Renal cortical epithelial cell (primary cell): ENCODE data around the gene SLC25A11. TPM values are rescaled to one million over a fixed set of nuclear protein-coding genes. Genes with fewer than 3 reads are reported as not detected.
A peak's percentile ranks its signal among the peaks of the same experiment; 100 is the strongest.
"Not testable (repeated sequence)": the region's sequence is repeated elsewhere in the genome, so short reads cannot be mapped to it uniquely, and the experiment has no call there.

ENCODE experiments used
- DNase-seq: peaks from one replicate; pipeline ENCODE4 v3.0.0-alpha.2; 2011; ENCODE audit warnings: low read depth
- total RNA-seq: library from RNA; depleted of rRNA; stranded (reverse); fragments of >200 nt; gene quantifications from 2 replicates; pipeline ENCODE4 v1.2.3, GENCODE V29; 2014

SLC25A11 gene
- total RNA-seq, 1 donor from 2014 or later = 56.2 TPM

DNA sequence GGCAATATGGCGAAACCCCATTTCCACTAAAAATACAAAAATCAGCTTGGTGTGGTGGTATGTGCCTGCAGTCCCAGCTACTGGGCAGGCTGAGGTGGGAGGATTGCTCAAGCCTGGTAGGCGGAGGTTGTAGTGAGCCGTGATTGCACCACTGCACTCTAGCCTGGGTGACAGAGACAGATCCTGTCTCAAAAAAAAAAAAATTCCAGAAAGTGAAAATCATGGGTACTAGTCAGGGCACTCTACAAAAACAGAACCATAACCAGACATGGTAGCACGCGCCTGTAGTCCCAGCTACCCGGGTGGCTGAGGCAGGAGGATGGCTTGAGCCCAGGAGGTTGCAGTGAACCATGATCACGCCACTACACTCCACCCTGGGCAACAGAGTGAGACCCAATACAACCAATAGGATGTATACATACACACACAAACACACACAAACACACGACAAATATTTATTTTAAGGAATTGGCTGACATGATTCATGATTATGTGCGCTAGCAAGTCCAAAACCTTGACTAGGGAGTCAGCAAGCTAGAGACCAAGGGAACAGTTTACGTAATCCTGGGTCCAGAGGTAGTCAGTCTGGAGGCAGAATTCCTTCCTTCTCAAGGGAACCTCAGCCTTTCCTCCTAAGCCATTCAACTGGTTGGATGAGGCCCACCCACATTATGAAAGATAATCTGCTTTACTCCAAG lies 19.3 kb downstream of the SLC25A11 start:
- DNase-seq = peak; percentile 53

GRCh38 chr17:4919511-4920047 lies 20.3 kb downstream of the SLC25A11 start:
- DNase-seq = no peak

DNA sequence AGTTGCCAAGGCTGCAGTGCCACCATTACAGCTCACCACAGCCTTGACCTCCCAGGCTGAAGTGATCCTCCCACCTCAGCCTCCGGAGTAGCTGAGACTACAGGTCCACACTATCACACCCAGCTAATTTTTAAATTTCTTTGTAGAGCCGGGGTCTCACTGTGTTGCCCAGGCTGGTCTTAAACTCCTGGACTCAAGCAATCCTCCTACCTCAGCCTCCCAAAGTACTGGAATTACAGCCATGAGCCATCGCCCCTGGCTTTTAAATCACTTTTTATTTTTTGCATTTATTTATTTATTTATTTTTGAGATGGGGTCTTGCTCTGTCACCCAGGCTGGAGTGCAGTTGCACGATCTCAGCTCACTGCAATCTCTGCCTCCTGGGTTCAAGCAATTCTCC lies 25.3 kb downstream of the SLC25A11 start:
- DNase-seq = not testable (repeated sequence)

DNA sequence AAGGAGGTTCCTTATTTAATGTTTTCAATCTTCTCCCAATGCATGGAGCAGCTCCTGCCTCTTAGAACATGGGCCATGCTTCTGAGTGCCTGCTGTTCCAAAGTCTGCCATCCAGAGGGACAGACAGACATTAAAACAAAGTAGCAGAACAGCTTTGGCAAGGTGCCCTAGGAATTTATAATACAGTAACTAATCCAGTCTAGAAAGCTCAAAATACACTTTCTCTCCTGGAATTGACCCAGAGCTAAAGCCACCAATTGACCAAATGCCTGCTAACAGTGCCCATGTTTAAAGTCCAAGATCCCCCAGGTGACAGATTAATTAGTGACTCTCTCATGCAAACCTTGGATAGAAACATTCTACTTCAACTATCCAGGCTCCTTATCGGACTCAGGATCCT lies 25.9 kb downstream of the SLC25A11 start:
- peak; percentile 48 for DNase-seq

DNA sequence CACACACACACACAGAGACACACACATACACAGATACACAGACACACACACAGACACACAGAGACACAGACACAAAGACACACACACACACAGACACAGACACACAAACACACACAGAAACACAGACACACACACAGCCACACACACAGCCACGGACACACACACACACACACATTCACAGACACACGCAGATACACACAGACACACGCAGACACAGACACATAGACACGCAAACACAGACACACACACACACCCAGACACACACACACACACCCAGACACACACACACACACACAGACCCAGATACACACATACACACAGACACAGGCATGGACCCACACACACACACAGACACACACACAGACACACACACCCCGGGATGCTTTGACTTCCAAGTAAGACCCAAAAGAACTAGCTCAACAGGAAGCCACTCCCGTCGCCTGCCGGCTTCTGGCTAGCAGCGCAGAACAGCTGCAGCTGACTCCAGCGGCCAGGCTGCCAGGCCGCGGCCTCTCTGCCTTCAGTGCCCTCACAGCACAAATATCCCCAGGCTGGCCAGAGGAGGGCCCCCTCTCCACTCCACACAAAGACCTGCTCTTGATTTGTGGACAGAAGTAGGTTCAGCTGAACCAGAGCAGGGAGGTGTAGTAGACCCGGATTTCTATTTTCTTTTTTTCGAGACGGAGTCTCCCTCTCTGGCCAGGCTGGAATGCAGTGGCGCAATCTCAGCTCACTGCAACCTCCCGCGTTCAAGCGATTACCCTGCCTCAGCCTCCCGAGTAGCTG lies 30.9 kb downstream of the SLC25A11 start:
- DNase-seq = peak; percentile 89

- no peak for DNase-seq
Measured at GRCh38 chr17:4908301-4908700, 31.5 kb downstream of the SLC25A11 start.

- DNase-seq = not testable (repeated sequence)
Measured at GRCh38 chr17:4906642-4907041, 33.2 kb downstream of the SLC25A11 start.

- DNase-seq = peak; percentile 81
Measured at GRCh38 chr17:4903051-4903818, 36.6 kb downstream of the SLC25A11 start, which contains the start of gene CHRNE. Gene CHRNE (minus strand): TSS chr17:4903098. CDS start chr17:4903063, 35 bp downstream.

GRCh38 chr17:4902540-4902939 lies 37.3 kb downstream of the SLC25A11 start:
- DNase-seq = no peak

DNA sequence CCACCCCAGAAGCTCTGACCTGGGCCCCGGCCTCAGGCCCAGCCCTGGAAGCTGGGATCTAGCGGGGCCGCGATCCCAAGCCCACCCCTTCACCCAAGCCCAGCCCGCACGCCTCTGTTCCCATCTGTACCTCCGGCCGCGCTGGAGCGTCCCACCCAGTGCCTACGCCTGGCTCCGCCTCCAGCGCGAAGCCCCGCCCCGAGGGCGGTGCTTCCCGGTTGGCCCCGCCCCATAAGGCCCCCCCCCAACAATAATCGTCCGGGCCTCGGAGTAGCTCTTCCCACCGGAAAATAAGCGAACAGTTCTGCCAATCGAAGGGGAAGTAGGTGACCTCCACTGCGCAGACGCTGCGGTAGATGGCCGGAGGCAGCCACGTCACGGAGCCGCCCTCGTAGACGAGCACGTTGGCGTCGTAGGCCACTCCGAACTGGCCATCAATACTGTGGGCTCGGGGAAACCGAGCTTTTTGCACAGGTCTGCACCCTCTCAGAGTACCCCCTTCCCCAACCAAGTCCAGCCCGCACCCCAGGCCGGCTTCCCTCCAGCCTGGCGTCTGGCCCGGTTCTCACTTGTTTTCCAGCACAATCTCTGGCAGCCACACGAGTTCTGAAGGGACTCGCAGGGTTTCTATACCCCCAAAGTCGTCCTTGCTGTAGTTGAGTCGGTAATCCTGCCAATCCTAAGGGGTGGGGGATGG lies 38.0 kb downstream of the SLC25A11 start:
- no peak for DNase-seq

- DNase-seq = no peak
Measured at GRCh38 chr17:4901108-4901647, 38.7 kb downstream of the SLC25A11 start.

- DNase-seq = no peak
Measured at GRCh38 chr17:4900231-4901107, 39.4 kb downstream of the SLC25A11 start.

DNA sequence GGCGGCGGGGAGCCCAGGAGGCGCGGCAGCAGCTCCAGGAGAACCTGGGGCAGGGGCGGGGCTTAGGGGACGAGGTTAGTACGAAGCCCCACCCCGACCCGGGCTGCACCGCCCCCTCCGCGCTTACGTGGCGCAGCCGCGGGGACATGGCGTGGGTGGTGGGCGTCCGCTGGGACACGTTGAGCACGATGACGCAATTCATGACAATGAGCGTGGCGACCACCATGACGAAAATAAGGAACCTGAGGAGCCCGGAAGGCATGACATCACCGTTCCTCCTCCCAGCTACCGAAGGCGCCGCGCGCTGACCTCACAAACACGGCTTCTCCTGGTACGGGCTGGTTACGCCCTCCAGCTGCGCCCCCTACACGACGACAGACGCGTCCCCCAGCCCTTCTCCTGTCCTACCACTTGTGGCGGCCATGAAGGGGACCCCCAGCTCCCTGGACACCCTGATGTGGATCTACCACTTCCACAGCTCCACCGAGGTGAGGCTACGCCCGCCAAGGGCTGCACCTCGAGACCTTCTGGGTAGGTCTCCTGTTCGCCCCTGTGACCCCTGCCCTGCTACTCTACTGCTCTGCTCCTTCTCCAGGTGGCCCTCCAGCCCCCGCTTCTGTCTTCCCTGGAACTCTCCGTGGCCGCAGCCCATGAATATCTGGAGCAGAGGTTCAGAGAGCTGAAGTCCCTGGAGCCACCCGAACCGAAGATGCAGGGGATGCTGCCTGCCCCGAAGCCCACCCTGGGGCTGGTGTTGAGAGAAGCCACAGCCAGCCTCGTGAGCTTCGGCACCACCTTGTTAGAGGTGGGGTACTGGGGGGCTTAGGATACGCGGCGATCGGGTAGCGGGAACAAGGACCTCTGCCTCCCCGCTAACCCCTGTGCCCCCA lies 40.3 kb downstream of the SLC25A11 start, which contains the start of gene C17orf107:
C17orf107 (plus strand) TSS at position 196 of the 890 bp plus-strand sequence; CDS start at position 423, 227 bp downstream.
- peak; percentile 53 for DNase-seq

DNA sequence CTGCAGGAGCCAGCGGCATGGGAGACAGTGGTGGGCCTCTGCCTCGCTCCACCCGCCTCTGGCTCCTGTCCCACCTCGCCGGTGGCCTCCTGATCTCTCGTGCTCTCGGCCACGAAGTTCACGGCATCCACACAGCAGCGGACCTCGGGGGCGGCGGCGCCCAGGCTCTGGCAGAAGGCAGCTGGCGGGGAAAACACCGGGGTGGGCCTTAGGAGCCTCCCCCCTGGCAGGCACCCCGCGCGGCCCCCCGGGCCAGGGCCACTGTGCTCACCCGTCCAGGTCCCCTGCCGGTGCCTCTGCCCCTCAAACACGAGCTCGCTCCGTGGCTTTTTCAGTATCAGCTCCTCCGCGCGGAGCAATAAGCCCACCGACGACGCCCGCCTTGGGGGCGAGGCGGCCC lies 40.9 kb downstream of the SLC25A11 start:
- no peak for DNase-seq

- DNase-seq = no peak
Measured at GRCh38 chr17:4898351-4898750, 41.5 kb downstream of the SLC25A11 start.

GRCh38 chr17:4897785-4898184 lies 42.1 kb downstream of the SLC25A11 start:
- DNase-seq = no peak

DNA sequence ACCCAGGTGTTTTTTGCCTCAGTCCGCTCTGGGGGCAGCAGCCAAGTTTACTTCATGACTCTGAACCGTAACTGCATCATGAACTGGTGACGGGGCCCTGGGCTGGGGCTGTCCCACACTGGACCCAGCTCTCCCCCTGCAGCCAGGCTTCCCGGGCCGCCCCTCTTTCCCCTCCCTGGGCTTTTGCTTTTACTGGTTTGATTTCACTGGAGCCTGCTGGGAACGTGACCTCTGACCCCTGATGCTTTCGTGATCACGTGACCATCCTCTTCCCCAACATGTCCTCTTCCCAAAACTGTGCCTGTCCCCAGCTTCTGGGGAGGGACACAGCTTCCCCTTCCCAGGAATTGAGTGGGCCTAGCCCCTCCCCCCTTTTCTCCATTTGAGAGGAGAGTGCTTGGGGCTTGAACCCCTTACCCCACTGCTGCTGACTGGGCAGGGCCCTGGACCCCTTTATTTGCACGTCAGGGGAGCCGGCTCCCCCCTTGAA lies 42.6 kb downstream of the SLC25A11 start:
- no peak for DNase-seq

- DNase-seq = no peak
Measured at GRCh38 chr17:4896332-4897197, 43.3 kb downstream of the SLC25A11 start.
